Measurements from ENCODE around the gene AP4S1.
"Not testable (repeated sequence)": the region's sequence is repeated elsewhere in the genome, so short reads cannot be mapped to it uniquely, and the experiment has no call there.

AP4S1 gene

DNA sequence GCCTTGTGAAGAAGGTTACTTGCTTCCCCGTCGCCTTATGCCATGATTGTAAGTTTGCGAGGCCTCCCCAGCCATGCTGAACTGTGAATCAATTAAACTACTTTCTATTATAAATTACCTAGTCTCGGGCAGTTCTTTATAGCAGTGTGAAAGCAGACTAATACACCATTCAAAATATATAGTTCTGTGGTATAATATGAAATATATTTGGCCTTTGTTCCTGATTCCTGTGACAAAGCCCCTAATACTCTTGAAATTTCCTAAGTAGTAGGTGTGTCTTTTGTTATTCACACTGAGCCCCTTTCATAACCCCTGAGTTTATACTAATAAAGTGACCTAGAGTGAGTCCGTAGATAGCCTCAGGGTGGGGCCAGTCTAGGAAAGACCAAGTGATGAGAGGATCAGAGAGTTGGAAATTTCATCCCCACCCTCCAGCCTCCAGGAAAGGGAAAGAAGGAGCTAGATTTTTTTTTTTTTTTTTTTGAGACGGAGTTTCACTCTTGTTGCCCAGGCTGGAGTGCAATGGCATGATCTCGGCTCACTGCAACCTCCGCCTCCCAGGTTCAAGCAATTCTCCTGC lies 20.1 kb downstream of the AP4S1 start:
- no peak for DNase-seq

DNA sequence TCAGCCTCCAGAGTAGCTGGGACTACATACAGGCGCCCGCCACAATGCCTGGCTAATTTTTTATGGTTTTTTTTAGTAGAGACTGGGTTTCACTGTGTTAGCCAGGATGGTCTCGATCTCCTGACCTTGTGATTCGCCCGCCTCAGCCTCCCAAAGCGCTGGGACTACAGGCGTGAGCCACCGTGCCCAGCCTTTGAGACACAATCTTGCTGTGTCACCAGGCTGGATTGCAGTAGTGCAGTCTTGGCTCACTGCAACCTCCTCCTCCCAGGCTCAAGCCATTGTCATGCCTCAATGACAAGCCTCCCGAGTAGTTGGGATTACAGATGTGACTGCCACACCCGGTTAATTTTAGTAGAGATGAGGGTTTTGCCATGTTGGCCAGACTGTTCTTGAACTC lies 22.1 kb downstream of the AP4S1 start:
- DNase-seq = no peak

DNA sequence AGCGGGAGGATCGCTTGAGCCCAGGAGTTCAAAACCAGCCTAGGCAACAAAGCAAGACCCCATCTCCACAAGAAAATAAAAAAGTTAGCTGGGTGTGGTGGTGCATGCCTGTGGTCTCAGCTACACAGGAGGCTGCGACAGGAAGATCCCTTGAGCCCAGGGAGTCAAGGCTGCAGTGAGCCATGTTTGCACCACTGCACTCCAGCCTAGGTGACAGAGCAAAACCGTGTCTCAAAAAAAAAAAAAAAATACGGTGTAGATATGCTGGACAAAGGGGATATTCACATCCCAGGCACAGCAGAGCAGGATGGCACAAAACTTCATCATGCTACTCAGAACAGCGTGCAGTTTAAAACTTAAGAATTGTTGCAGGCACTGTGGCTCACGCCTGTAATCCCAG lies 25.6 kb downstream of the AP4S1 start:
- no peak for DNase-seq

DNA sequence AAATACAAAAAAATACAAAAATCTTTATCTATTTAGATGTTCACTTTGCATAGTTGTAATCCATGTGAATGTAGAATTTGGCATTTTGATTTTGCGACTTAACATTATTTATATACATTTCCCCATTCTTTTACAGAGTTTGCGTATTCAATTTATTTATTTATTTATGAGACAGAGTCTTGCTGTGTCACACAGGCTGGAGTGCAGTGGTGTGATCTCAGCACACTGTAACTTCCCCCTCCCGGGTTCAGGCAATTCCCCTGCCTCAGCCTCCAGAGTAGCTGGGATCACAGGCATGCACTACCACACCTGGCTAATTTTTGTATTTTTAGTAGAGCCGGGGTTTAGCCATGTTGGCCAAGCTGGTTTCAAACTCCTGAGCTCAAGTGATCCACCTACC lies 26.1 kb downstream of the AP4S1 start:
- no peak for DNase-seq

DNA sequence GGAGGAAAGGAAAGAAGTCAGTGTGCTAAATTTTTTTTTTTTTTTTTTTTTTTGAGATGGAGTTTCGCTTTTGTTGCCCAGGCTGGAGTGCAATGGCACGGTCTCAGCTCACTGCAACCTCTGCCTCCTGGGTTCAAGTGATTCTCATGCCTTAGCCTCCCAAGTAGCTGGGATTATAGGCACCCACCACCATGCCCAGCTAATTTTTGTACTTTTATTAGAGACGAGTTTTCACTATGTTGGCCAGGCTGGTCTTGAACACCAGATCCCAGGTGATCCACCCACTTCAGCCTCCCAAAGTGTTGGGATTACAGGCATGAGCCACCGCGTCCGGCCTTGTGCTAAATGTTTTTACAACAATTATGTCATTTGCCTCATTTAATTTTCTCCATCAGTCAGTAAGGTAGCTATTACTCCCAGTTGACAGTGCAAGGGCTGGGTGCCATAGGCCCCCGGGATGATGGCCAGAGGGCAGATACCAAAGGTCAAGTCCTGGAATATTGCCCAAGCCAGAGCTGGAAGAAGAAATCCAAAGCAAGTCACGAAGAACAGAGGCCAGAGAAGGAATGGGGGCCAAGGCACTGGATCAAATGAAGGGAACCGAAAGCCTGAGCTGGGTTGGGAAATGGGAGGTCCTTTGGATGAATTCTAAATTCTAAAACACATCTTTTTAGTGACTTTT lies 27.6 kb downstream of the AP4S1 start:
- not testable (repeated sequence) for DNase-seq

DNA sequence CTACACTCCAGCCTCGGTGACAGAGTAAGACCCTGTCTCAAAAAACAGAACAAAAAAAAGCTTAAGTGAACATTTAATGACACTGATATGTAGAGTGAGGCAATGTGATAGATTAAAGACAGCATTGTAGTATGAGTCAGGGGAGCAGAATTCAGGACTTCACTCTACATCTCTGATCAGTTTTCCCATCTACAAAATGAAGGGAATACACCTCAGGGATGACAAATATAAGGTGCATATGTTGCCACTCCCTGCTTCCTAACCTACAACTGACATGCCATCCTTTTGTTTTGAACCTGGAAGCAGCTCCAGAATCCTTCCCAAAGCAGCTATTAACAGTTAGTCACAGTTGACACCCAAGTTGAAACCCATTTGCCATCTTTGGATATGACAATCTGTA lies 31.6 kb downstream of the AP4S1 start:
- DNase-seq = no peak

DNA sequence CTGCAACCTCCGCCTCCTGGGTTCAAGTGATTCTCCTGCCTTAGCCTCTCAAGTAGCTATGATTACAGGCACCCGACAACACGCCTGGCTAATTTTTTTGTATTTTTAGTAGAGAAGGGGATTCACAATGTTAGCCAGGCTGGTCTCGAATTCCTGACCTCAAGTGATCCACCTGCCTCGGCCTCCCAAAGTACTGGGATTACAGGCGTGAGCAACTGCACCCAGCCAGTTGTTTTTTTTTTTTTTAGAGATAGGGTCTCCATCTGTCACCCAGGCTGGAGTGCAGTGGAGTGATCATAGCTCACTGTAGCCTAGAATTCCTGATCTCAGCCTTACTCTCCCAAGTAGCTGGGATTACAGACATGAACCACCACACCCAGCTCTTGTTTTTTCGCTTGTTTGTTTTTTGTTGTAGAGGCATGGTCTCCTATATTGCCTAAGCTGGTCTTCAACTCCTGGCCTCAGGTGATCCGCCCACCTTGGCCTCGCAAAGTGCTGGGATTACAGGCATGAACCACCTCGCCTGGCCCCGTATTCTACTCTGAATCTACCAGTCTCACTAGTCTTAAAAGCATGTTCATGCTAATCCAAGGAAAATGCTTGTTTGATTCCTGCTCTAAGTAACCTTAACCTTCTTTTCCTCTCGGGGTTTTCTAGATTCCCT lies 32.4 kb downstream of the AP4S1 start:
- no peak for DNase-seq

DNA sequence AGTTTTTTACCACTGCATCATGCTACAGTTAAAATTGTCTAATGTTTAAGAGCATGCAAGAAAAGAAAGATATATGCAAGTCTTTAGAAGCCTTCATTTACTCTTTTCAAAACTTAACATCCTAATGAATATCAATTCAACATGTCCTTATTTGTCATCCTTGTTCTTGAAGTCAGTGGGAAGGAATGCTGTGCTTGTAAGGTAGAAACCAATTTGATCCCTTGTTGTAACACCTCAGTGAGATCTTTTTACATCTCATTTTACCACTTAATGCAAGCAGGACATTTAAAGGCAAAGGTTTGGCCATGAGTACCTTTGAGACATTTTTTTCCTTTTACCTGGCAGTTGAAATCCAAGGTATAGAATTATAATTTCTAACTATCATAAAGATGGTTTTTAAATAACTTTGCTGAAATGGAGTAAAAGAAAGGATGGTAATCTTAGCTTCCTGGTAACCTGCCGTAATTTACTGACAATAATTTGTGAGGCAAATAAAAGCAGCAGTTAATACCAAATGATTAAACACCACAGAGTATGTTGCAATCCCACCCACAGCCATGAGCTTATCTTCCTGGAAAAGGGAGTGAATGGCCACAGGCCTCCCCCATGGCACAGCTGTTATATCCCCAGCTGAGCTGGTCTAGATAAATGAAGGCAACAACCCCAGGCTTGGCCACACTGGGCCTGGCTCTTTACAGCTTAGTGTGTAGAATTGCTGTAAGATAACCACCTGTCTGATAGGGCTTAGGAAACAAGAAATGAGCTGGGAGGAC lies 33.9 kb downstream of the AP4S1 start:
- DNase-seq = no peak

DNA sequence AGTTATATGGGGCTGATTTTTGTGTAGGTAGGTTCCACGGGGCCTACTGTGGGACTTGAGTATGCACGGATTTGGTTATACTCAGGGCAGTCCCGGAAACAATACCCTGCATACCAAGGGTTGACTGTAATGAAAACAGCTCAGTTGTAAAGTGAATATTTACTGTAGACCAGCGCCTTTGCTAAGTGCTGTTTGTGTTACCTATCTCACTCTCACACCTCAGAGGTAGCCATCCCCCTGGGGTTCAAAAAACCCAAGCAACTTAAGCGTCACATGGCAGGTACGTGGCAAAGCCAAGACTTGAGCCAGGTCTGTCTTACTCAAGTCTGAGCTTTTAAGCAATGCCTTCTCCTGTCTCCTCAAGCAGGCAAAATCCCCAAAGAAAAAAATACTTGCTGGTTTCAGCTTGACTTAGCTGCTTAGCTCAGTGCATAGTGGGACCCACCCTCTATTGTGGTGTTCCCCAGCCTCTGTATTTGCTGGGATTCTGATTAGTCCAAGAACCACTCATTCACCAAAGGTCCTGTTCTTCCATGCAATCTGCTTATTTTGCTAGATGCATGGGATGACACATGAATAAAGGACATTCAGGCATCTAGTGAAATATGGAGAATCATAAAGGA lies 34.9 kb downstream of the AP4S1 start:
- no peak for DNase-seq

DNA sequence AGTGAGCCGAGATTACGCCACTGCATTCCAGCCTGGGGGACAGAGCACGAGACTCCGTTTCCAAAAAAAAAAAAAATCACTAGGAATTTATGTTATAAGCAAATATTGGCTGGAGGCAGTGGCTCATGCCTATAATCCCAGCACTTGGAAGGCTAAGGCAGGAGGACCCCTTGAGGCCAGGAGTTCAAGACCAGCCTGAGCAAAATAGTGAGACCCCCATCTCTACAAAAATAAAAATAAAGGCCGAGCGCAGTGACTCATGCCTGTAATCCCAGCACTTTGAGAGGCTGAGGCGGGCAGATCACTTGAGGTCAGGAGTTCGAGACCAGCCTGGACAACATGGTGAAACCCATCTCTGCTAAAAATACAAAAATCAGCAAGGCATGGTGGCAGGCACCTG lies 37.5 kb downstream of the AP4S1 start:
- not testable (repeated sequence) for DNase-seq

DNA sequence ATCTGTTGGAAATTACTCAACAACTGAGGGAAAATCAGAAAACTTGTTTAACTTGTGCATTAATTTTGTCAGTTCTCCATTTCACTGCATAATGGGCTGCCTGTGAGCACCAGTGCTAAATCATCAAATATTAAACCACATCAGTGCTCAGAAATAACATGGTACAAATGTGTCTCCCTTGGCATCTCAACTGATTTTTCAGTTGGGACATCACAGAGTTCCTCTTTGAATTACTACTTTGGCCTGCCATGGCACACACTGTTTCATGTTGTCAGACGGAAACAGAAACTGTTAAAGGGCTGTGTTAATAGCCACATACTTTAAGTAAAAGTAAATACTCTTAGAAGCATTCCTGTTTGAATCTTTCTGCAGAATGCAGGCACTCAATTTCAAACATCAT lies 42.8 kb downstream of the AP4S1 start:
- no peak for DNase-seq

DNA sequence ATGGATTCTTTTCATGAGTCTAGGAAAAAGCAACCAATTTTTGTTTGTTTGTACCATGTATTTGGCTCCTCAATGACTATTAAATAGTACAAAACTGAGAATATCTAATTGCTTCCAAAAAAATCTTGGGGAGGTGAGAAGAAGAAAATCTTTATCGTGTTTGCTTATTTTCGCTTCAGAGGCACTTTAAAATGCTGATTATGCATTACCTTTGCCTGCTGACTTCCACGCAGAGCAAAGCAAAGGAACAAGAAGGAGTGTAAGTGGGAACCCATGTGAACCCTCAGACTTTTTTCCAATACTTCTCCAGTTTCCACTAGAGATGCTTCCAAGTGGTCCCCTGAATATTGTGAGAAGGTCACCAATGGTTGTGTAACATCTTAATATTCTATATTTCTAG lies 43.9 kb downstream of the AP4S1 start:
- DNase-seq = no peak

DNA sequence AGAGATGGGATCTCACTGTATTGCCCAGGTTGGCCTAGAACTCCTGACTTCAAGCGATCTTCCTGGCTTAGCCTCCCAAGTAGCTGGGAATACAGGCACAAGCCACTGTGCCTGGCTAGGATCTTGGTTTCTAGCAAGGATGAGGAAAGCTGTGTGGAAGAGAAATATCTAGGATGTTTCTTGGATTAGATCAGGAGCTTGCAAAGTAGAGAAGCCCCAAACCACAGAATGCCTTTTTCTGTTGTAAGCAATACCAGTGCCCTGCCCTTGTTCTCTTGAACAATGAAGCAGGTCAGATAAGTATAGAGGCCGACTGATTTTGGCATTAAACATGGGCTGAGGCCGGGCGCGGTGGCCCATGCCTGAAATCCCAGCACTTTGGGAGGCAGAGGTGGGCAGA lies 45.0 kb downstream of the AP4S1 start:
- DNase-seq = no peak

DNA sequence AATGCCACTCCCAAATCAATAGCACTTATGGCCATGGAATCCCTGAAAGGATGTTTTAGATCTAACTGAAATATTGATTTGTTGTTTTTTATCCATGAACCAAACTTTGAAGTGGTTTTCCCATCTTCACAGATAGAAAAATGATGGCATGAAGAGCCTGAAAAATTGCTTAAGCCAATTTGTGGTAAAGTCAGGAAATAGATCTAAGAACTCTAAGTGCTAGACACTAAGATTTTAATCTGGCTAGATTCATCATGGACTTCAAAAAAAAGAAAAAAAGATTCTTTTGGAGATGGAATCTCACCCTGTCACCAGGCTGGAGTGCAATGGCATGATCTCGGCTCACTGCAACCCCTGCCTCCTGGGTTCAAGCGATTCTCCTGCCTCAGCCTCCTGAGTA lies 45.7 kb downstream of the AP4S1 start:
- no peak for DNase-seq

DNA sequence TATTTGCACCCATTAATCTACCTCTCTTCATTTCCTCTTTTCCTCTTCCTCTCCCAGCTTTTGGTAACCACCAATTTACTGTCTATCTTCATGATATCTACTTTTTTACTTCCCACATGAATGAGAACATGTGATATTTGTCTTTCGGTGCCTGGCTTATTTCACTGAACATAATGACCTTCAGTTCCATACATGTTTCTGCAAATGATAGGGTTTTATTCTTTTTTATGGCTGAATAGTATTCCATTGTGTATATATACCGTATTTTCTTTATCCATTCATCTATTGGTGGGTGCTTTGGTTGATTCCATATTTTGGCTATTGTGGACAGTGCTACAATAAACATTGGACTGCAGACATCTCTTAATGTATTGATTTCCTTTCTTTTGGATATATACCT lies 49.7 kb downstream of the AP4S1 start:
- no peak for DNase-seq

DNA sequence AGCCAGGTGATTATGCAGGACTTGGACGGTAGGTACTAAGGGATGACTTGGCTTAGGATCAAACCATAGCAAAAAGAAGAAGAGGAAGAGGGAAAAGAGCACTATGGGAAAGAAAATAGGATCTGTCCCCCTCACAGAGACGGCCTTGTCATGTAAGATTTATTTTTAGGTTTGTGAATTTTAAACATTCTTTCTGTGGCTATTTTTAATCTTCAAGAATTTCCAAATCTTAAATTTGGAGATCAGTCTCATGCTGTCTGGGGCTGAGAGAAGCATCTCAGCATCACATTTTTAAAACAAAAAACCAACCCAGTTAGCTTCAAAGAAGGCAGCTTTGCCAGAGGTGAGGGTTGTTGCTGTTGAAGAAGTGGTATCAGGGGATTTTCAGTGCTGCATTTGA lies 53.3 kb downstream of the AP4S1 start:
- no peak for DNase-seq

DNA sequence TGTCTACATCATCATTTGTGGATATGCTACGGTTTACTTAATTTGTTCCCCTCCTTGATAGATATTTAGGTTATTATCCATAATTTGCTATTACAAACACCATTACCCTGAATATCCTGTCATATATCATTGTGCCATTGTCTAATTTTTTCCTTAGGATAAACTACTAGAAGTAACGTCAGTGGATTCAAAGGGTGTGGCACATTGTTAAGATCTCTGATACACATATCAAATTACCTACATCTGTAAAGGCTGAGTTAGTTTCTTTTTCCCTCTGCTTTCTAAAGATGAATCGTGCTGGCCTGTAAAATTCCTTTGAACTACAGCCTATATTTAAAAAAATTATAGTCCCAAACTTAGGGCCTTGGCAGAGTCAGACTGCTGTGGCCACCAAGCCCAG lies 54.6 kb downstream of the AP4S1 start:
- no peak for DNase-seq

DNA sequence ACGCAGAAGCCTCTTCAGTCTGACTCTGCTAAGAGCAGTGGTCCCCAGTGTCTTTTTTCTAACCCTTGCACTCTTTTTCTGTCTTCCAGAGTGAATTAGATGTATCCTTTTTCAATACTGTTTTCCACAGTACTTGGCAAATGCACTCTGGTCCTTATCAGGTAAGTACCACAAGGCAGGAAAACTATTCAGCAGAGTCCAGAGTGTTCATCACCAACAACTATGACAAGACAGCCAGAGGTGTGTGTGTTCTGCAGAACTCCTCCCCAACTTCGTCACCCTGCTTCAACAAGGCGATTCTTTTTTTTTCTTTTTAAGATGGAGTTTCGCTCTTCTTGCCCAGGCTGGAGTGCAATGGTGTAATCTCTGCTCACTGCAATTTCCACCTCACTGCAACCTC lies 55.0 kb downstream of the AP4S1 start:
- DNase-seq = no peak

DNA sequence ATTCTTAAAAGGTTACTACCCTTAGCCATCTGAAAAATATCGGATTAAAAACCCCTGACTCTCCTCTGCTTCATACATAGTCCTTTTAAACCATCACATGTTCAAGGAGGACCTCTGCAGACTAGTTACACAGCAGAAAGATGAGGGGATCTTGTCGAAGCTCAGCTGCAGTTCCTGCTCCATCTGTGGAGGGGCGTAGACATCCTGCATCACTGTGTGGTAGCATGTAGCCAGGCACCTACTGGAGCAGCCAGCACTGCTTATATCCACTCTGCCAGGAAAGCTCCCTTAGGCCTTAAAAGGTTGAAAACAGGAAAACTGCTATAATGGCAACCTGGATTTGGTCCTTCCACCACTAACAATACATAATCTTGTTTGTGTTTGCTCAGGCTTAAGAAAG lies 58.3 kb downstream of the AP4S1 start:
- no peak for DNase-seq

DNA sequence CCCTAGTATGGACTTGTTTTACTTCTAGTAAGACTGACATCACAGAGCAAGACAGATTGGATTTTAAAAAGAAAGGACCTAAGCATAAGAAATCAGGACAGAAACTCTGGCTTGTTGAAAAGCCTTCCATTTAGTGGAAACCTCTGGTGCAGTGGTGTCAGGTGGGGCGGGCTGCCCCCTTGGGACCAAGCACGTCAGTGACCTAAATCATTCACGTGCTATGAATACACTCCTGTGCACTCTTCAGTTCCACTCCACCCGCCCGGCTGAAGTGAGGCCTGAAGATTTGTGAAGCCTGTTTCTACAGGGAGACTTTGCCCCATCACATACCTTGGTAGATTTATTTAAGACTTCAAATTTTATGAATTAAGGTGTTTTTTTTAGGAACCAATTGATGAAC lies 58.9 kb downstream of the AP4S1 start:
- DNase-seq = no peak

DNA sequence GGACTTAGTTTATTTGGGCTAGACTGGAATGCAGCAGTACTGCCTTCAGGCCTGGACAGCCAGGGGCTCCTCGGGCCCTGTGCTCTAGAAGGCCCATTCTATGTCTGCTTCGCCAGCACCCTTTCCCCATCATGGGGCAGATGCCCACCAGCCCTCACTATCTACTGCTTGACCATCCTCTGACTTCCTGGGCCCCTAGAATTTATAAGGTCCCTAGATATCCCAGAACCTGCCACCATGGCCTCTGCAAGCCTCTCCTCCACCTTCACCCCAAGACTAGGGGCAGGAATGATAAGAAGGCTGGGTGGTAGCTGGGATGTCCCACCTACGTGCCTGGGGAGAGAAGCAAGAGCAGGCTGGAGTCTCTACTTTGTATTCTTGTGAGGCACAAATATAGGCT lies 59.6 kb downstream of the AP4S1 start:
- no peak for DNase-seq

DNA sequence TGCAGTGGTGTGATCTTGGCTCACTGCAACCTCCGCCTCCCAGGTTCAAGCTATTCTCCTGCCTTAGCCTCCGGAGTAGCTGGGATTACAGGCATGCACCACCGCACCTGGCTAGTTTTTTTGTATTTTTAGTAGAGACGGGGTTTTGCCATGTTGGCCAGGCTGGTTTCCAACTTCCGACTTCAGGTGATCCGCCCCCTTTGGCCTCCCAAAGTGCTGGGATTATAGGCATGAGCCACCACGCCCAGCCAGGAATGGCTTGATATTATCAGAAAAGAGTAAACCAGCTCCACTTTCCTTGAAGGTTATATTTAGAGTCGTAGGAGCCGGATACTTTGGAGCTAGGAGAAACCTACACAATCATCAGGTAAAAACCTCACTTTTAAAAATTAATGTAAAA lies 61.0 kb downstream of the AP4S1 start:
- DNase-seq = not testable (repeated sequence)

Data from CD4-positive, alpha-beta T cell treated with Interleukin-6 for 4 hours (primary cell).